Measurements from ENCODE around the gene PLCL2.
"Not testable (repeated sequence)": the region's sequence is repeated elsewhere in the genome, so short reads cannot be mapped to it uniquely, and the experiment has no call there.

PLCL2 gene

DNA sequence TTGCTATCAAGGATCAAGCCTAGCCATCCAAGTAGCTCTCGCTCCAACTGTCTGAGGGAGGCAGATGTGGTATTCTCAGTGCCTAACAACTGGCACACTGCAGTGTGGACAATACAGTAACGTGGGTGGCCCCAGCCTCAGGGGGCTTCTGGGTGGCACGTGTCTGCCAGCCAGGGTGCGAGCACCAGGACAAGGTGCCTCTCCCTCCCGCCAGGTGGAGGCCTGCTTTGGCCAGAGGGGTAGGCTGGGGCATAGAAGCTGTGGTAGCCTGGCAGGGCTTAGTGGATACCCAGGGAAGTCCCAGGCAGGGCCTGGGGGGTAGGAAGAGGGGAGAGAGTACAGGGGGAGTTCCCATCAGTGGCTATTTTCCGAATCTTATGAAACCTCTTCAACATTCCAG, 234.0 kb downstream of the PLCL2 start:
- DNase-seq (ENCODE audit: low read depth, low spot score): no peak

- DNase-seq (ENCODE audit: low read depth, low spot score): no peak
These were observed 234.7 kb downstream of the PLCL2 start for GRCh38 chr3:17119201-17120072.

DNA sequence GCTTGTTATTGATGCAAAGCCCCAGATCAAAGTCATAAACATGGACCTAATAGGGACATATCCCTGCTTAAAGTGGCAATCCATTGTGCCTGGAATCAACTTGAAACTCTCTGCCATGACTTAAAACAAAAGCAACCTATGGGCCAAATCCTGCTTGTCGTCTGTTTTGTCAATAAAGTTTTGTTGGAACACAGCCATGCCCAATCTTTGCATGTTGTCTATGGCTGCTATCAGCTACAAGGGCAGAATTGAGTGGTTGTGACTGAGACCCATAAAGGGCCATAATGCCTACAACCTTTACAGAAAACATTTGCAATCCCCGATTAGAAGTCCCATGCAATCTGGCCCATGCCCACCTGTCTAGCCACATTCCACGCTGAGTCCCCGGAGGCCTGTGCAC, 235.4 kb downstream of the PLCL2 start:
- no peak for DNase-seq (ENCODE audit: low read depth, low spot score)

- DNase-seq (ENCODE audit: low read depth, low spot score): no peak
These were observed 236.6 kb downstream of the PLCL2 start for GRCh38 chr3:17121336-17121735.

- DNase-seq (ENCODE audit: low read depth, low spot score): no peak
These were observed 238.0 kb downstream of the PLCL2 start for GRCh38 chr3:17122758-17123157.

DNA sequence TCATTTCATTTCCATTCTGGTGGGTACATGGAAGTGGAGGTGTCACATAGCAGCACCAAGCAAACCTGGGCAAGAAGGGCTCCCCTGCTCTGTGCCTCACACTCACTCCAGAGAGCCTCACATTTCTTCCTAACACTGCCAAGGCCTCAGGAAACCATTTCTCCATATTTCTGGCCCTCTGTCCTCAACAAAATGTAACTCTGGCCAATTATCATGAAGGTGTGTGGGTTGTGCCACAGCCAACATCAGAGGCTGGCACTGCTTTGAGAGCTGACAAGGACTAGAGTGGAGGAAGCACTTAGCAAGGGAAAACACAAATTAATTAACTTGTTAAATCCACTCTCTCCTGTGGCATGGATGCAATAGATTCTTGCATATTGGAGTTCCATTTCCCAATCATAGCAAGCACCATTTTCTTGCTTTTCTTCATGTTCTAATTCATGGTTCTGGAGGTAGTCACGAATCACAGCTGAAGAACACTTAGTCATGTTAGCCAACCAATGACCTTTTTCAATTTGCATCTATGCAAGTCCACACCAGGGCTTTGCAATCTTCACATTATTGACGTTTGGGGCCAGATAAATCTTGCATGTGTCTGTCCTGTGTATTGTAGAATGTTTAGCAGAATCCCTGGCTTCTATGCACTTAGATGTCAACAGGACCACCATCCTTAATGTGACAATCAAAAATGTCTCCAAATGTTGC, 241.1 kb downstream of the PLCL2 start:
- DNase-seq (ENCODE audit: low read depth, low spot score): no peak

DNA sequence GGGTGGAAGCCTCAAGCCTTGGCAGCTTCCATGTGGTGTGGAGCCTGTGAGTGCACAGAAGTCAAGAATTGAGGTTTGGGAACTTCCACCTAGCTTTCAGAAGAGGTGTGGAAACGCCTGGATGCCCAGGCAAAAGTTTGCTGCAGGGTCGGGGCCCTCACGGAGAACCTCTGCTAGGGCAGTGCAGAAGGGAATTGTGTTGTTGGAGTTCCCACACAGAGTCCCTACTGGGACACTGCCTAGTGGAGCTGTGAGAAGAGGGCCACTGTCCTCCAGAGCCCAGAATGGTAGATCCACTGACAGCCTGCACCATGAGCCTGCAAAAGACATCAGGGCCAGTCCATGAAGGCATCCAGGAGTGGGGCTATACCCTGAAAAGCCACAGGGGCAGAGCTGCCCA, 243.9 kb downstream of the PLCL2 start:
- not testable (repeated sequence) for DNase-seq (ENCODE audit: low read depth, low spot score)

DNA sequence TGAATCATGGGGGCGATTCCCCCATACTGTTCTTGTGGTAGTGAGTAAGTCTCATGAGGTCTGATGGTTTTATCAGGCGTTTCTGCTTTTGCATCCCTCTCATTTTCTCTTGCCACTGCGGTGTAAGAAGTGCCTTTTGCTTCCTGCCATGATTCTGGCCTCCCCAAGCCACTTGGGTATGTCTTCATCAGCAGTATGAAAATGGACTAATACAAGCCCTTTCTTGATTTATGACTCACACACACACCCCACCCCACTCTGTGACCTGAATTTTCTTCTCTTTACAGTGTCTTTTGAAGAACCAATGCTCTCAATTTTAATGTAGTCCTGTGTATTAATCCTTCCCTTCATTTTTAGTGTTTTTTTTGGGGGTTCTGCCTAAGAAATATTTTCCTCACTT, 244.8 kb downstream of the PLCL2 start:
- no peak for DNase-seq (ENCODE audit: low read depth, low spot score)

GRCh38 chr3:17130956-17131355, 246.2 kb downstream of the PLCL2 start:
- no peak for DNase-seq (ENCODE audit: low read depth, low spot score)

DNA sequence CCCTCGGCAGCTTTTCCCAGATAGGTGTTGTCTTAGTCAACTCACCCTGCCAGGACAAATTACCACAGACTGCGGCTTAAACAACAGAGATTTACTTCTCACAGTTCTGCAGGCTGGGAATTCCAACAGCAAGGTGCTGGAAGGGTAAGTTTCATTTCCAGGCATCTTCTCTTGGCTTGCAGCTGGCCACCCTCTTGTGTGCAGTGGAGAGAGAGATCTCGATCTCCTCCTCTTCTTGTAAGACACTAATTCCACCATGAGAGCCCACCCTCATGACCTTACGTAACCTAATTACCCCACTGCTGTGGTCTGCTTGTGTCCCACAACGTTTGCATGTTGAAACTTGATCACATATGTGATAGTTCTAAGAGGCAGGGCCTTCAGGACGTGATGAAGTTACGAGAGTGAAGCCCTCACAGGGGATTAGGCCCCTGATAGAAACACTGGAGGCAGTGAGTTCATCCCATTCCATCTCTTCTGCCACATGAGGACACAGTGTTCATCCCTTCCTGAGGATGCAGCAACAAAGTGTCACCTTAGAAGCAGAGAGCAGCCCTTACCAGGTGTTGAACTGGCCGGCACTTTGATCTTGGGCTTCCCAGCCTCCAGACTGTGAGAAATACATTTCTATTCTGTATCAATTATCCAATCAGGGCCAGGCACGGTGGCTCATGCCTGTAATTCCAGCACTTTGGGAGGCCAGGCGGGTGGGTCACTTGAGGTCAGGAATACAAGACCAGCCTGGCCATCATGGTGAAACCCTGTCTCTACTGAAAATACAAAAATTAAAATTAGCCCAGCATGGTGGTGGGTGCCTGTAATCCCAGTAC, 247.7 kb downstream of the PLCL2 start:
- no peak for DNase-seq (ENCODE audit: low read depth, low spot score)

DNA sequence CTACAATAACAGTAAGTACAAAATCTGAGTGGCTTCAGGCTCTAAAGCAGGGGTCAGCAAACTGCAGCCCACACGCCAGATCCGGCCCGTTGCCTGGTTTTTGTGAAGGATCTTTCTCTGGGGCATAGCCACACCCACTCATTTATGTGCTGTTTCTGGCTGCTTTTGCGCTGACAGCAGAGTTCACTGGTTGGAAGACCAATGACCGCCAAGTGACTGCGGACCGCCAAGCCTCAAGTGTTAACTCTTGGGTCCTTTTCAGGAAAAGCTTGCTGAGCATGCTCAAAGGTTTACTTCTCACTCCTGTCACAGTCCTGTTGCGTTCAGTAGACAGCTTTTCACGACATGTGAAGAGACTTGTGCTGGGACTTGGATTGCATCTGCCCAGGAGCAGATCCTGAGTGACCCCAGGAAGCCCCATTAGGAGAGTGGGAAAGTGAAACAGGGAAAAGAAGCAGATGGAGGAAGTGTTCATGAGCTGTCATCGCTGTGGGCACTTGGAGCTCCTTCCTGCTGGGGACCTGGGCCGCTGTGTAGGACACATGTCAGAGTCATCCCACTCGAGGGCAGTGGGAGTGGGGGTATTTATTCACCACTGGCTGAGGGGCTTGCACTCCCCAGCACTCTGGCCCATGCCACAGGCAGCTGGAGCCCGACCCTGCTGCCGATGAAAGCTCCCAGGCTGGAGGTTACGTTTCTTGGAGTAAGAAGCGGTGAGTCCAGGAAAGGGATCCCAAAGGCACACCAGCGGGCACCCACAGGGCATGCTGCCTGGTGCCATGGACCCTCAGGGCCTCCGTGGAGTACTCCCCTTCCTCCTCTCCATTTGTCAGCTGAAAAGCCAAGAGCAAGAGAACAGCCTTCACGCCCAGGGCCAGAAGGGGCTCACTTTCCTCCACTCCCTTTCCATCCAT, 249.1 kb downstream of the PLCL2 start:
- no peak for DNase-seq (ENCODE audit: low read depth, low spot score)

DNA sequence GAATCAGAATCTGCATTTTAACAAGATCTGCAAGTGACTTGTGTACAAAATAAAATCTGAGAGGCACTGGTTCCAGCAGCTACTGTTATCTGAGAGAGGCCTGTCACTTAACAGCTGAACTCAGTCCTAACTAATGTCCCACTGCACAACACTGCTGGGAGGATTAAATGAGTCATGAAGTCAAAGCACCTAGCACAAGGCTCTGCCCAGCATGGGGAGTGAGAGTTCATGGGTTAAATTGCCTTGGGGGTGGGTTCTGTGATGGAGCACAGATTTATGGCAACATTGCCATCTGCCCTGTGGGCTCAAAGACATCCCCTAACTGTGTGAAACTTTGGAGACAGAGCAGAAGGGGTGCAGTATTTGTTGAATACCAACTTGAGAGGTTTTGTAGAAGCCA, 250.9 kb downstream of the PLCL2 start:
- DNase-seq (ENCODE audit: low read depth, low spot score): no peak

DNA sequence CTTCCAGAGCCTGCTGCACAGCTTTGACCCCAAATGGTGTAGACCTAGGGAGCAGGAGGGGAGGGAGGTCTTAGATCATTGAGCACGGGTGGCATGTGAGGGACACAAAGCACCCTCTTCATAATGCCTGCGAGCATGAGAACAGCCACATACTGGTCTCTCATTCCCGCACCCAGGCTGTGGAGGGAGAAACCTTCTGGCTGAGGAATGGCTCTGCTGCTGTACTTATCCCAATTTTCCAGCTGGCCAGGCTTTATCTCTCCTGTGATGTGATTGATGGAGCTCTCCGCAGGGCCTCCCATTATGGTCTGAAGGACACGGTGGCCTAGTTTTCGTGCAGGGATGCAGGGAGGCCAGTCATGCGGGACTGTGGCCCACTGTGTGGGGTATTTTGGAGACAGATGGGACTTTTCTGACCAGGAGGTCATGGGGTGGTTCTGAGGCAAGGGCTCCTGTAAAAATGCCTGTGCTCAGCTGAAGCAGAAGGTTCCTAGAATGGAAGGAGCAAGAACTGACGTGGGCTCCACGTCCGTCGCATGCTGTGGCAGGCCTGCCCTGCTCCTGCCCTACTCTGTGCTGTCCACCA, 251.5 kb downstream of the PLCL2 start:
- DNase-seq (ENCODE audit: low read depth, low spot score): no peak

- no peak for DNase-seq (ENCODE audit: low read depth, low spot score)
These were observed 252.6 kb downstream of the PLCL2 start for GRCh38 chr3:17137321-17137826.

DNA sequence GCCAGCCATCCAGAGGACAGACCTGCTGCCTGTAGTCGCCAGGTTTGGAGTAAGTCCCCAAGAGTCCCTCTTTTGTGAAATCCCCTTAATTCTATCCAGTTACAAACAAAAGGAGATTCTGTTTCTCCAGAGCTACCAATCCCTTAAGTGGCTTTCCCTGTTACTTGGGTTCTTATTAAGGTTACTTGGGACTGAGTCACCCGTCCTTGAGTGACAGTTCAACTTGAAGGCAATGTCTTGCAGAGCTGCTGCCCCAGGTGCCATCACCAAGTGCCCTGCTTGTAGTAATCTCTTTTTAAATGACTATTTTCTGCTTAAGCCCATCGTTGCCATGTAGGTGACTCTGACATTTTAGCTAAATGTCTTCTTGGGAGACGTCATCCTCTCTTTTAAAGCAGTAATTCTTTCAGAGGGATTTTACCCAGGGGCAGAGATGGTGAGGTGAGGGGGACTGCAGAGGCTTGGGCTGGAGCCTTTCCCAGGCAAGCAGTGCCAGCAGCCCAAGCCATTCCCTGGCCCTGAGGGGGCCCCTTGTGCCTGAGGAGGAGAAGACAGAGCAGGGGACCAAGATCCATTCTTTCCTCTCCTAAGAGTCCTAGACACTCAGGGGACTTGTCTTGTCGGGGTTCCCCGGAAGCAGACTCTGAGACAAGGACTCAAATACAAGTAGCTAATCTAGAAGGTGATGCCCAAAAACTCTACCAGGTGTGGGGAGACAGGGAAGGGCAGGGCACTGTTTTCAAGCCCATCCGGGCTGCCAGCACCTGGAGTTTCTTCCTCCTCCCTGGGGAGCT, 253.7 kb downstream of the PLCL2 start:
- no peak for DNase-seq (ENCODE audit: low read depth, low spot score)

Data from iPS DF 19.7 (cell line).